Mesenchymal stem cell (in vitro differentiated cells and primary cell): ENCODE results near the gene MESP2.

ENCODE experiments used
- DNase-seq: peaks from one replicate; pipeline ENCODE4 v3.0.0-alpha.2; 2013
- H2AFZ ChIP-seq: one replicate; pipeline ENCODE4 v1.6.1; 2013; ENCODE audit warnings: low read depth, mild to moderate bottlenecking, control low read depth, inconsistent platforms, low read length, moderate library complexity
- H2AK5ac ChIP-seq: 2 replicates; pipeline ENCODE4 v1.6.1; 2013; ENCODE audit warnings: low read length, moderate library complexity, mild to moderate bottlenecking, inconsistent platforms; ENCODE audit not compliant: severe bottlenecking
- H2BK120ac ChIP-seq: one replicate; pipeline ENCODE4 v1.6.1; 2013; ENCODE audit warnings: low read depth, mild to moderate bottlenecking, inconsistent platforms, low read length, moderate library complexity
- H2BK12ac ChIP-seq, 2 experiments: one replicate each; pipeline ENCODE4 v1.6.1; 2013; ENCODE audit warnings: inconsistent platforms in 2 of 2, low read length in 2 of 2, mild to moderate bottlenecking in 2 of 2, moderate library complexity in 2 of 2, control low read depth in 1 of 2
- H2BK15ac ChIP-seq: one replicate; pipeline ENCODE4 v1.6.1; 2013; ENCODE audit warnings: mild to moderate bottlenecking, low read depth, inconsistent platforms; ENCODE audit not compliant: poor library complexity, severe bottlenecking
- H2BK5ac ChIP-seq: 2 replicates; pipeline ENCODE4 v1.6.1; 2013; ENCODE audit warnings: low read depth, mild to moderate bottlenecking, low read length, control low read depth, inconsistent platforms; ENCODE audit not compliant: poor library complexity, severe bottlenecking
- H3K14ac ChIP-seq, 2 experiments: one replicate each; pipeline ENCODE4 v1.6.1; 2013; ENCODE audit warnings: inconsistent platforms in 2 of 2, low read length in 2 of 2, control low read depth in 1 of 2, mild to moderate bottlenecking in 1 of 2, moderate library complexity in 1 of 2
- H3K18ac ChIP-seq, 2 experiments: one replicate each; pipeline ENCODE4 v1.6.1; 2013; ENCODE audit warnings: inconsistent platforms in 2 of 2, low read length in 2 of 2, control low read depth in 1 of 2, low read depth in 1 of 2, mild to moderate bottlenecking in 1 of 2
- H3K23ac ChIP-seq, 2 experiments: one replicate each; pipeline ENCODE4 v1.6.1; 2013; ENCODE audit warnings: inconsistent platforms in 2 of 2, low read length in 2 of 2, mild to moderate bottlenecking in 2 of 2, moderate library complexity in 2 of 2, control low read depth in 1 of 2
- H3K27ac ChIP-seq: 2 replicates; pipeline ENCODE4 v1.5.1; 2013; ENCODE audit warnings: mild to moderate bottlenecking, moderate library complexity, low read length, control low read depth, inconsistent platforms; ENCODE audit not compliant: poor library complexity, severe bottlenecking
- H3K27me3 ChIP-seq, 2 experiments: 2 replicates each; pipeline versions ENCODE4 v1.6.1 to v1.7.0; 2013; ENCODE audit warnings: low read length in 2 of 2, mild to moderate bottlenecking in 2 of 2, moderate library complexity in 2 of 2, control low read depth in 1 of 2, inconsistent platforms in 1 of 2; ENCODE audit not compliant: control insufficient read depth in 1 of 2, insufficient read depth in 1 of 2
- H3K36me3 ChIP-seq, 2 experiments: 2 replicates each; pipeline versions ENCODE4 v1.6.1 to v1.7.0; 2013; ENCODE audit warnings: low read length in 2 of 2, control low read depth in 1 of 2, inconsistent platforms in 1 of 2, low read depth in 1 of 2, mild to moderate bottlenecking in 1 of 2; ENCODE audit not compliant: insufficient read depth in 2 of 2, control insufficient read depth in 1 of 2
- H3K4ac ChIP-seq, 2 experiments: one replicate each; pipeline ENCODE4 v1.6.1; 2013; ENCODE audit warnings: inconsistent platforms in 2 of 2, low read length in 2 of 2, mild to moderate bottlenecking in 2 of 2, moderate library complexity in 2 of 2, control low read depth in 1 of 2, low read depth in 1 of 2
- H3K4me1 ChIP-seq: 2 replicates; pipeline ENCODE4 v1.6.1; 2013; ENCODE audit warnings: low read depth, low read length, control low read depth; ENCODE audit not compliant: control insufficient read depth, insufficient read depth
- H3K4me2 ChIP-seq: 2 replicates; pipeline ENCODE4 v1.6.1; 2013; ENCODE audit warnings: low read length, mild to moderate bottlenecking, inconsistent platforms; ENCODE audit not compliant: poor library complexity, severe bottlenecking
- H3K4me3 ChIP-seq, 2 experiments: 2 replicates each; pipeline versions ENCODE4 v1.5.1 to v1.7.0; 2013; ENCODE audit warnings: low read length in 2 of 2, mild to moderate bottlenecking in 2 of 2, control low read depth in 1 of 2, low read depth in 1 of 2; ENCODE audit not compliant: insufficient read depth in 1 of 2
- H3K79me1 ChIP-seq: replicated peaks from 2 replicates; pipeline ENCODE4 v1.6.1; 2013; ENCODE audit warnings: mild to moderate bottlenecking, control low read depth, low read length, inconsistent platforms; ENCODE audit not compliant: poor library complexity, severe bottlenecking
- H3K9ac ChIP-seq: 2 replicates; pipeline ENCODE4 v1.7.0; 2013; ENCODE audit warnings: mild to moderate bottlenecking, low read length, moderate library complexity
- H3K9me3 ChIP-seq: 2 replicates; pipeline ENCODE4 v1.7.0; 2013; ENCODE audit warnings: mild to moderate bottlenecking, low read length; ENCODE audit not compliant: control insufficient read depth
- H4K8ac ChIP-seq: one replicate; pipeline ENCODE4 v1.6.1; 2013; ENCODE audit warnings: inconsistent platforms, mild to moderate bottlenecking, low read length, moderate library complexity
- H4K91ac ChIP-seq: one replicate; pipeline ENCODE4 v1.6.1; 2013; ENCODE audit warnings: mild to moderate bottlenecking, low read length, inconsistent platforms
- WGBS: methylation state at CpG from one replicate; pipeline ENCODE4 v1.1.7; 2013; ENCODE audit warnings: mixed read lengths; 5-methylcytosine and 5-hydroxymethylcytosine counted together

Gene MESP2

GRCh38 chr15:89770041-89770440, 6.1 kb upstream of the MESP2 start:
- no peak overlapping the region for H3K23ac ChIP-seq
- H3K18ac ChIP-seq = no peak overlapping the region
- H3K4me2 ChIP-seq = no peak overlapping the region
- peak overlapping the region; percentile 29 for H3K9ac ChIP-seq
- H4K91ac ChIP-seq = no peak overlapping the region
- no peak overlapping the region for H3K4me3 ChIP-seq
- H3K27me3 ChIP-seq = no peaks in the 10 kb centered on the region
- no peaks in the 10 kb centered on the region for H3K79me1 ChIP-seq
- peaks cover 12% of the 10 kb centered on the region for H3K4me1 ChIP-seq
- H2BK15ac ChIP-seq = no peak overlapping the region
- H2BK120ac ChIP-seq = no peak overlapping the region
- peaks cover 5 to 6% of the 10 kb centered on the region in 2 experiments for H3K36me3 ChIP-seq
- no peak overlapping the region for H2BK5ac ChIP-seq
- DNase-seq = no peak
- 80% methylated on average over 3 of the region's 3 CpGs for WGBS
- H2AFZ ChIP-seq = no peak overlapping the region
- H3K14ac ChIP-seq = no peak overlapping the region
- H3K9me3 ChIP-seq = no peaks in the 10 kb centered on the region
- H3K4ac ChIP-seq = no peak overlapping the region
- H2AK5ac ChIP-seq = no peak overlapping the region
- no peak overlapping the region for H3K27ac ChIP-seq
- no peak overlapping the region for H4K8ac ChIP-seq
- H2BK12ac ChIP-seq = no peak overlapping the region

- 95% methylated on average over 1 of the region's 3 CpGs for WGBS
- no peak overlapping the region for H2BK12ac ChIP-seq
- no peak overlapping the region for H3K4me3 ChIP-seq
- H2AK5ac ChIP-seq = no peak overlapping the region
- H3K14ac ChIP-seq = no peak overlapping the region
- no peak overlapping the region for H2BK120ac ChIP-seq
- no peak overlapping the region for H3K27ac ChIP-seq
- H3K23ac ChIP-seq = no peak overlapping the region
- H3K9me3 ChIP-seq = no peaks in the 10 kb centered on the region
- H2BK5ac ChIP-seq = no peak overlapping the region
- no peaks in the 10 kb centered on the region for H3K79me1 ChIP-seq
- H3K36me3 ChIP-seq = peaks cover 0 to 5% of the 10 kb centered on the region in 2 experiments
- no peak overlapping the region for H4K91ac ChIP-seq
- H3K9ac ChIP-seq = peak overlapping the region; percentile 56
- DNase-seq = no peak
- no peak overlapping the region for H2AFZ ChIP-seq
- H3K27me3 ChIP-seq = no peaks in the 10 kb centered on the region
- H3K4me1 ChIP-seq = peaks cover 15% of the 10 kb centered on the region
- no peak overlapping the region for H3K4ac ChIP-seq
- no peak overlapping the region for H4K8ac ChIP-seq
- H3K4me2 ChIP-seq = no peak overlapping the region
- no peak overlapping the region for H2BK15ac ChIP-seq
- H3K18ac ChIP-seq = no peak overlapping the region
Observed at GRCh38 chr15:89772932-89773583, 3.1 kb upstream of the MESP2 start.

GRCh38 chr15:89774492-89774891, 1.6 kb upstream of the MESP2 start:
- H3K18ac ChIP-seq = no peak overlapping the region
- no peak overlapping the region for H3K23ac ChIP-seq
- H3K4me1 ChIP-seq = peaks cover 15% of the 10 kb centered on the region
- H2AK5ac ChIP-seq = no peak overlapping the region
- H3K4ac ChIP-seq = no peak overlapping the region
- H3K14ac ChIP-seq = no peak overlapping the region
- H2BK12ac ChIP-seq = no peak overlapping the region
- 97% methylated on average over 5 of the region's 5 CpGs for WGBS
- H3K27ac ChIP-seq = no peak overlapping the region
- no peak overlapping the region for H2BK15ac ChIP-seq
- H3K9ac ChIP-seq = no peak overlapping the region
- no peak overlapping the region for H2BK5ac ChIP-seq
- no peak overlapping the region for H2BK120ac ChIP-seq
- H4K8ac ChIP-seq = no peak overlapping the region
- H3K27me3 ChIP-seq = no peaks in the 10 kb centered on the region
- H3K79me1 ChIP-seq = no peaks in the 10 kb centered on the region
- H4K91ac ChIP-seq = no peak overlapping the region
- H3K4me2 ChIP-seq = no peak overlapping the region
- no peak for DNase-seq
- no peak overlapping the region for H2AFZ ChIP-seq
- H3K4me3 ChIP-seq = no peak overlapping the region
- peaks cover 0 to 5% of the 10 kb centered on the region in 2 experiments for H3K36me3 ChIP-seq
- H3K9me3 ChIP-seq = no peaks in the 10 kb centered on the region

GRCh38 chr15:89775815-89776214, 317 bp upstream of the MESP2 start:
- Histone ChIP-seq H2AK5ac (no peak overlapping the region), H3K23ac (no peak overlapping the region), H4K8ac (peak overlapping the region; percentile 95), H2BK12ac (no peak overlapping the region), H3K18ac (no peak overlapping the region), H2BK120ac (no peak overlapping the region), H4K91ac (no peak overlapping the region), H3K36me3 (peaks cover 0 to 5% of the 10 kb centered on the region in 2 experiments), H2BK15ac (no peak overlapping the region), H3K4ac (peak overlapping the region in 1 of 2 experiments; percentile 24), H3K4me3 (peak overlapping the region in 1 of 2 experiments; percentile 74), H3K14ac (no peak overlapping the region), H3K27me3 (no peaks in the 10 kb centered on the region), H2AFZ (peak overlapping the region; percentile 93), H2BK5ac (no peak overlapping the region), H3K4me2 (peak overlapping the region; percentile 91), H3K9ac (peak overlapping the region; percentile 80), H3K4me1 (peaks cover 15% of the 10 kb centered on the region), H3K79me1 (no peaks in the 10 kb centered on the region), H3K27ac (no peak overlapping the region), H3K9me3 (no peaks in the 10 kb centered on the region)
- no peak for DNase-seq
- WGBS = 51% methylated on average over 13 of the region's 14 CpGs
